HCT116 (cell line): ENCODE measurements around the gene NCF2.

Experiments used
- EZH2 ChIP-seq: fragments of 200-600 bp; sonication (generic); IDR thresholded peaks from 2 replicates; pipeline ENCODE4 v1.6.1; 2017; ENCODE audit warnings: antibody characterized with exemption, mixed run types
- EZH2phosphoT487 ChIP-seq: fragments of 200-600 bp; IDR thresholded peaks from 2 replicates; pipeline ENCODE4 v1.6.1; 2018; ENCODE audit warnings: antibody characterized with exemption, borderline replicate concordance
- POLR2A ChIP-seq: IDR thresholded peaks from 2 replicates; pipeline ENCODE4 v1.7.0; 2011; ENCODE audit warnings: borderline replicate concordance; ENCODE audit not compliant: insufficient read depth, insufficient read length; ENCODE audit errors: extremely low read depth
- POLR2AphosphoS5 ChIP-seq: IDR thresholded peaks from 2 replicates; pipeline ENCODE4 v1.6.1; 2011; ENCODE audit warnings: mild to moderate bottlenecking, low read depth, low read length, moderate library complexity
- RAD21 ChIP-seq: IDR thresholded peaks from 2 replicates; pipeline ENCODE4 v1.6.1; 2012; ENCODE audit warnings: low read depth, mild to moderate bottlenecking
- SP1 ChIP-seq: IDR thresholded peaks from 2 replicates; pipeline ENCODE4 v1.6.1; 2012; ENCODE audit warnings: low read depth
- SRF ChIP-seq: IDR thresholded peaks from 2 replicates; pipeline ENCODE4 v1.6.1; 2012; ENCODE audit warnings: low read depth
- ZFX ChIP-seq: fragments of 450-650 bp; IDR thresholded peaks from 2 replicates; pipeline ENCODE4 v1.6.1; 2017
- ZNF274 ChIP-seq: fragments of 200-500 bp; sonication (Bioruptor generic); IDR thresholded peaks from 2 replicates; pipeline ENCODE4 v1.6.1; 2014; ENCODE audit warnings: mild to moderate bottlenecking, low read depth, low read length, inconsistent platforms
- TF ChIP-seq, protein P1 (sequence below), 3 experiments: fragments of 200-600 bp in 1 of 3; sonication (generic) in 1 of 3; IDR thresholded peaks in 2 of 3; conservative IDR thresholded peaks in 1 of 3; 2 replicates each; pipeline ENCODE4 v1.5.1; 2012 to 2017; ENCODE audit warnings: low read depth in 2 of 3, low read length in 2 of 3, antibody characterized with exemption in 1 of 3, borderline replicate concordance in 1 of 3, control low read depth in 1 of 3, mild to moderate bottlenecking in 1 of 3, mixed read lengths in 1 of 3, mixed run types in 1 of 3, moderate library complexity in 1 of 3; ENCODE audit not compliant: insufficient read depth in 1 of 3
- TF ChIP-seq, protein P2 (sequence below): IDR thresholded peaks from 2 replicates; pipeline ENCODE4 v1.6.1; 2012

DNA sequence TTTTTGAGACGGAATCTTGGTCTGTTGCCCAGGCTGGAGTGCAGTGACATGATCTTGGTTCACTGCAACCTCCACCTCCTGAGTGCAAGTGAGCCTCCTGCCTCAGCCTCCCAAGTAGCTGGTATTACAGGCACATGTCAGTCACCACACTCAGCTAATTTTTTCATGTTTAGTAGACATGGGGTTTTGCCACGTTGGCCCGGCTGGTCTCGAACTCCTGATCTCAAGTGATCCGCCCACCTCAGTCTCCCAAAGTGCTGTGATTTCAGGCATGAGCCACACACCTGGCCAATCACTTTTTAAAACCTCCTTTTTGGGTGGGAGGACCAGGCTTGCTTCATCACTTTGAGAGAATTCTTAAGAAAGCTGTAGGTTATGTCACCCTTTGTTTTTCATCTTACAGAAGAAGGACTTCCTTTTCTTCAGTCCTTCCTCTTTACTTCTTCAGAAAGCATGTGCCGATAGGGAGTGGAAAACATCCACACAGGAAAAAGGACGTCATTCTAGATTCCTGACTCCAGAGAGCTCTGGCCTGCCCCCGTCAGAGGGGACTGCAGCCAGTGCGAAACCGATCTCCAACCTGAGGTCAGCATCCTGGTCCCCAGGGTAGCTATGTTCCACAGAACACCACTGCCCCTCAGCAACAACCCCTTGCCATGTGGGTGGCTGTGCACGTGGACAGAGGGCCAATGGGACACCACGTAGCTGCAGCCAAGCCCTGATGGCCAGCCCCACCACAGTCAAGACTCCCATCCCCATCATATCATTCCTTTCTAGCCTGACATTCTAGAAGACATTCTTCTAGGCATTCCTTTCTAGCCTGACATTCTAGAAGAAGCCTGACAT is 21.9 kb downstream of the NCF2 start:
- TF ChIP-seq, protein P1, sequence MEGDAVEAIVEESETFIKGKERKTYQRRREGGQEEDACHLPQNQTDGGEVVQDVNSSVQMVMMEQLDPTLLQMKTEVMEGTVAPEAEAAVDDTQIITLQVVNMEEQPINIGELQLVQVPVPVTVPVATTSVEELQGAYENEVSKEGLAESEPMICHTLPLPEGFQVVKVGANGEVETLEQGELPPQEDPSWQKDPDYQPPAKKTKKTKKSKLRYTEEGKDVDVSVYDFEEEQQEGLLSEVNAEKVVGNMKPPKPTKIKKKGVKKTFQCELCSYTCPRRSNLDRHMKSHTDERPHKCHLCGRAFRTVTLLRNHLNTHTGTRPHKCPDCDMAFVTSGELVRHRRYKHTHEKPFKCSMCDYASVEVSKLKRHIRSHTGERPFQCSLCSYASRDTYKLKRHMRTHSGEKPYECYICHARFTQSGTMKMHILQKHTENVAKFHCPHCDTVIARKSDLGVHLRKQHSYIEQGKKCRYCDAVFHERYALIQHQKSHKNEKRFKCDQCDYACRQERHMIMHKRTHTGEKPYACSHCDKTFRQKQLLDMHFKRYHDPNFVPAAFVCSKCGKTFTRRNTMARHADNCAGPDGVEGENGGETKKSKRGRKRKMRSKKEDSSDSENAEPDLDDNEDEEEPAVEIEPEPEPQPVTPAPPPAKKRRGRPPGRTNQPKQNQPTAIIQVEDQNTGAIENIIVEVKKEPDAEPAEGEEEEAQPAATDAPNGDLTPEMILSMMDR (IDR thresholded peaks at IDR 0.05 in 2 of 3, conservative IDR thresholded peaks at IDR 0.05 in 1 of 3; ENCODE audit: borderline replicate concordance in 1 of 3, insufficient read depth in 1 of 3, low read depth in 2 of 3, low read length in 2 of 3): no peak
- TF ChIP-seq EZH2: no peak
- no peak for TF ChIP-seq SP1
- TF ChIP-seq RAD21: no peak
- no peak for TF ChIP-seq ZNF274
- TF ChIP-seq SRF: no peak
- TF ChIP-seq POLR2AphosphoS5: no peak
- TF ChIP-seq EZH2phosphoT487: no peak
- TF ChIP-seq ZFX: no peak
- no peak for TF ChIP-seq POLR2A
- TF ChIP-seq, protein P2, sequence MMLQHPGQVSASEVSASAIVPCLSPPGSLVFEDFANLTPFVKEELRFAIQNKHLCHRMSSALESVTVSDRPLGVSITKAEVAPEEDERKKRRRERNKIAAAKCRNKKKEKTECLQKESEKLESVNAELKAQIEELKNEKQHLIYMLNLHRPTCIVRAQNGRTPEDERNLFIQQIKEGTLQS: no peak
